Prostate gland (tissue), 2 donors: Measurements from ENCODE around the gene ATRAID.

ENCODE experiments used
- CTCF ChIP-seq, 4 experiments: fragments of 200-600 bp in 2 of 4; fragments of 450-650 bp in 2 of 4; sonication (generic) in 2 of 4; IDR thresholded peaks; 1 replicate in 3 of 4; 2 replicates in 1 of 4; pipeline ENCODE4 v1.5.1; 2016 to 2019; ENCODE audit warnings: antibody characterized with exemption in 4 of 4, mild to moderate bottlenecking in 2 of 4, moderate library complexity in 2 of 4
- POLR2A ChIP-seq: fragments of 450-650 bp; IDR thresholded peaks from one replicate; pipeline ENCODE4 v1.6.1; 2016; ENCODE audit warnings: antibody characterized with exemption, mild to moderate bottlenecking
- POLR2AphosphoS5 ChIP-seq: sonication (generic); formaldehyde crosslinking; IDR thresholded peaks from one replicate; pipeline ENCODE4 v1.6.1; 2017; ENCODE audit warnings: antibody characterized with exemption

- TF ChIP-seq POLR2A, result no peak
- no peak for TF ChIP-seq CTCF (IDR thresholded peaks at IDR 0.05)
- TF ChIP-seq POLR2AphosphoS5, result no peak
These were observed 21.5 kb downstream of the ATRAID start for GRCh38 chr2:27233341-27233740.
